ENCODE data around the gene IL27RA.

DNA sequence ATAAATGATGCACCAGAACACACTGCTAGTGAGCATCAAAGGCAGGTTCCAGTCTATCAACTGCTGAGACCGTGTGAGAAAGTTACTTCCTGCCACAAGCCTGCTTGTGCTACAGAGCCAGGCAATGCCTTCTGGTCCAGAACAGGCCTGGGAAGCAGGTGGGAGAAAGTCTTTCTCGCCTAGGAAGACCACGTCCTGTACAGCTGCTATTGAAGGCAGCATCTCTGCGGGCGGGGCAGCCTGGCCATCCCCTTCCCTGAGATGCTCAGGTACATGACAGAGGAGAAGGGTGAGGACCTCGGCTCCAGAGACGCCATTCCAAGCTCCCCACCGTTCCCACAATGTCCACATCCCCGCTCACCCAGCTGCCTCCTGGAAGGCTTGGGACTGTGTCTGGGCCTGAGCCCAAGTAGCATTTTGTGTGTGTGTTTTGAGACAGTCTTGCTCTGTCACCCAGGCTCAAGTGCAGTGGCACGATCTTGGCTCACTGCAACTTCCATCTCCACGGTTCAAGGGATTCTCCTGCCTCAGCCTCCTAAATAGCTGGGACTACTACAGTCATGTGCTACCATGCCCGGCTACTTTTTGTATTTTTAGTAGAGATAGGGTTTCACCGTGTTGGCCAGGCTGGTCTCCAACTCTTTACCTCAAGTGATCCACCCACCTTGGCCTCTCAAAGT is 28.9 kb upstream of the IL27RA start:
- TF ChIP-seq, protein P1, sequence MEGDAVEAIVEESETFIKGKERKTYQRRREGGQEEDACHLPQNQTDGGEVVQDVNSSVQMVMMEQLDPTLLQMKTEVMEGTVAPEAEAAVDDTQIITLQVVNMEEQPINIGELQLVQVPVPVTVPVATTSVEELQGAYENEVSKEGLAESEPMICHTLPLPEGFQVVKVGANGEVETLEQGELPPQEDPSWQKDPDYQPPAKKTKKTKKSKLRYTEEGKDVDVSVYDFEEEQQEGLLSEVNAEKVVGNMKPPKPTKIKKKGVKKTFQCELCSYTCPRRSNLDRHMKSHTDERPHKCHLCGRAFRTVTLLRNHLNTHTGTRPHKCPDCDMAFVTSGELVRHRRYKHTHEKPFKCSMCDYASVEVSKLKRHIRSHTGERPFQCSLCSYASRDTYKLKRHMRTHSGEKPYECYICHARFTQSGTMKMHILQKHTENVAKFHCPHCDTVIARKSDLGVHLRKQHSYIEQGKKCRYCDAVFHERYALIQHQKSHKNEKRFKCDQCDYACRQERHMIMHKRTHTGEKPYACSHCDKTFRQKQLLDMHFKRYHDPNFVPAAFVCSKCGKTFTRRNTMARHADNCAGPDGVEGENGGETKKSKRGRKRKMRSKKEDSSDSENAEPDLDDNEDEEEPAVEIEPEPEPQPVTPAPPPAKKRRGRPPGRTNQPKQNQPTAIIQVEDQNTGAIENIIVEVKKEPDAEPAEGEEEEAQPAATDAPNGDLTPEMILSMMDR (IDR thresholded peaks at IDR 0.05) = no peak
- no peak for TF ChIP-seq POLR2A (IDR thresholded peaks at IDR 0.05)
- no peak for TF ChIP-seq EP300 (IDR thresholded peaks at IDR 0.05; ENCODE audit: low read depth)
- no peak for TF ChIP-seq POLR2AphosphoS5 (IDR thresholded peaks at IDR 0.05)
